Stimulated activated CD8-positive, alpha-beta memory T cell treated with anti-CD3 and anti-CD28 coated beads, Interleukin-15, amount 100 ng/mL, for 48 hours (primary cell): ENCODE measurements around the gene IQCM.
"Not testable (repeated sequence)": the region's sequence is repeated elsewhere in the genome, so short reads cannot be mapped to it uniquely, and the experiment has no call there.

Experiments
- DNase-seq, 2 donors: peaks; one replicate each; pipeline ENCODE4 v3.0.0-alpha.2; 2020; ENCODE audit warnings: low read depth in 2 of 2

IQCM gene

DNA sequence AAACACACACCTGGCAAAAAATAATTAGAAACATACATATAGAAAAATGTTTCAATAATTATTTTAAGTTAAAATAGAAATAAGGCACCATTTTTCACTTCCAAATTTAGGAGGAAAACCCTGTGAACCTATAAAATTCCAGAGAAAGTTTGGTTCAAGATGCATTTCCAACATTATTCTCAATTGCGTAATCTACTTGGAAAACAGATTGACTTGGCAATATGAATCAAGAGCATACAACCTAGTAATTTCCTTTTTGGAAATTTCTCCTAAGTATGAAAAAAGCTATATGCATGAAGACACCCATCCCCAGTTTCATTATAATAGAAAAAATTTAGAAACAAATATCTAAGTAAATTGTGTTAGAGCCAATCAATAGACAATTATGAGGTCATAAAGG lies 242.9 kb downstream of the IQCM start:
- no peak for DNase-seq

DNA sequence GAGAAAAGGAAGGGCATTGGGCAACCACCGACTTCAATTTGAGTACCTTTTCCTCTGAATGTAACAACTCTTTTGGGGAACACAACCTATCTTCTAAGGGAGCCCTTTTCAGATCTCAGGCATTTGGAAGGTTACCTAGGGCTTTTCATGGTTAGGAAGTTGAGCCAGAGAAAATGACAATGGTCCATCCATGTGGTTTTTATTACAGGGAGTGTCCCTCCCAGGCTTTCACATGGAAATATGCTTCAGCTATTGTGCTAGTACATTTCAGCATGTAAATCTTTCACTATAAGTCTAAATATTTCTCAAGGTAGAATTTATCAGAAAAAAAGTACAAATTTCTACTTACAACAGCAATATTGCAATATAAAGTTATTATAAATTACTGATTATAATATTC lies 259.8 kb downstream of the IQCM start:
- DNase-seq, result no peak

DNA sequence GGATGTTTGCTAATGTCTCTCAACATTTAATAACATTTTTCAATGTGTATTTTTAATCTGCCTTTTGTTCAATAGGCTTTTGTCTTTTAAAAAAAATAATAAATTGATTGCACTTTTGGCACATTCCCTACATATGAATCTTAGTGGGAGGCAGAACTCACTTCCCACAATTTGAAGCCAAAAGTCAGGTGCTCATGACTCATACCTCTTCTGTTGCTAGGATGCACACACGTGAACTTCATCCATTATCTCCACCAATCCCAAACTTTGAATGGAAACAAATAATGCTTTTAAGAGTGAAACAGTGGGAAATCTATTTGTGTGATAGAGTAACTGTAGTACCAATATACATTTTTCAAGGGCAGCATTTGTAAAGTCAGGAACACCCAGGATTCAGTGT lies 260.5 kb downstream of the IQCM start:
- DNase-seq, result no peak

DNA sequence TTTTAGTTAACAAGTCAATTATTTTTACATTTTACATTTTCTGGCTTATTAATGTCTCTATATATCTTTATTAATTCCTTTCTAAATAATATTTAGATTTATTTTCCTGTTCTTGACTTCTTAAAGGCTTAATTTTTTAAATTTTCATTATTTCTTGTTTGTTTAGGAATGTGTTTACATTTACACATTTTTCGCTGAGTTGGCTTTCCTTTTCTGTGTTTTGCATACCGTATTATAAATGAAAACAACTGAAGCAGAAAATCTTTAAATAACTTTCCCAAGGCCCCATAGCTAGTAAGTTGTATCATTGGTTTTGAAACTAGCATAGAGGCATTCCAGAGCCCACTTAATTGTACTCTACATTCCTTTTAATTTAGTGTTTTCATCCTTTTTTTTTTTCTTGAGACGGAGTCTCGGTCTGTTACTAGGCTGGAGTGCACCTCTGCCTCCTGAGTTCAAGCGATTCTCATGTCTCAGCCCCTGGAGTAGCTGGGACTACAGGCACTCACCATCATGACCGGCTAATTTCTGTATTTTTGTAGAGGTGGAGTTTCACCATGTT lies 261.6 kb downstream of the IQCM start:
- no peak for DNase-seq

DNA sequence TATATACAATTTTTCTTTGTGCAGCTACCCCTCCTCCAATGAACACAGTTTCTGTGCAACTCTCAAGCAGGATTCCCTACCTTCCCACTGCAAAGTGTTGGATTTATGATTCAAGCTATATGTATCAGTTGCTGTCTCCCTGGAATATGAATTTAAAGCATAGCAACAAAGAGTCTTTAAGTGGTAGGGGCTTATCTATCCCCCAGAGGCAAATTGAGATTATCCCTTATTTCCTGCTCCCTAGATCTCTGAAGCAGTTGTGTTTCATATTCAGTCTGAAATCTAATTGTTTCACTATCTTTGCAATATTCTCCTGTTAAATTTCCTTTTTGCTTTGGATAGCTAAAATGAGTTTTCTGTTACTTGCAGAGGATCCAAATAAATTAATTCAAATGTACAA lies 263.0 kb downstream of the IQCM start:
- DNase-seq, result no peak

DNA sequence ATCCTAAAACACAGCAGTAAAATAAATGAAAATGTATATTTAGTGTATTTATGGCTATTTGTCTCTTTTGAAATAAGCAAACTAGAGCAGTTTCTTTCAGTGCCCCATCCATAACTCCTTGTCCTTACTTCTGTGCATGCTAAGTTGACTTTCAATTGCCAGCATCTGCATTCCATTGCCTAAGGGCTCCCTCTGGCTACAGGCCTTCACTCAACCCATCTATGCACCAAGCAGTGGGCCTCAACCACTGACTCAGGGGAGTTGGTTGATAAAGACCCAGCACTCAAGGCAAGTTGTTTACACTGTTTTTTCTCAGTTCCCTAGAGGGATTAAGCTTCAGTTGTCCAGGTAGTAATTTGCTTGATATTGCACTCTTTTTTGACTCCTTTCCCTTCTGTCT lies 265.7 kb downstream of the IQCM start:
- DNase-seq, result no peak

DNA sequence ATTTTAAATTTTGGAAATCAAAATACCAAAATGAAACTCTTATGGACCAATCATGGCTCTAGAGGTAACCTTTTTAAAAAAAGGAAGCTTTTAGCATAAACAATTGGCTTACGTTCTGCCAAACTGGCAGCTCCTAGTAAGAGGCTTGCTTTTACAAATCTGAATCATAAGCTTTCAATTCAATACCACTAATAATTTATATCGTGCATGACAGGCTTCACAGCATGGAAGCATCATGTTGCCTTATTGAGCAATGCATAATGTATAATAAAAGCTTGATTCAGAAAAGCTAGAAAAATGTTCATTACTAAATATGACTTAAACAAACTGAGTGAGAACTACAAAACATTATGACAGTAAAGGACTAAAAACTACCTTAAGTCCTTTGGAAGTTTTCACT lies 280.9 kb downstream of the IQCM start:
- no peak for DNase-seq

DNA sequence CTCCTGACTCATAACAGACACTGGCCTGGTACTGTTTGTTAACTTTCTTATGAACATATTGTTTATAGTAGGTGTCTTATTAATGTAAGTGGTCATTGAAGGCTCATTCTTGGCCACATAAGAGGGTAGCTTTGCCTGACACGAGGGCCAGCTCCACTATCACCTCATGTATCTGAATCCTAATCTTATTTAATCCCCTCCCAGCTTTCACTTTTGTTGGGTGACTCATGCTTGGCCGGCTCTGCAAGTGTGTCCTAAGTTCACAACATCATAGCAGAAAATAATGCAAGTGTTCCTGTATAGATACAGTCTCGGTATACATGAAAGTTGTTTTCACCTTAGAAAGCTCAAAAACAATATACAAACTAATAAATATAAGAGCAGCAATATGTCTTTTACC lies 283.8 kb downstream of the IQCM start:
- no peak for DNase-seq

DNA sequence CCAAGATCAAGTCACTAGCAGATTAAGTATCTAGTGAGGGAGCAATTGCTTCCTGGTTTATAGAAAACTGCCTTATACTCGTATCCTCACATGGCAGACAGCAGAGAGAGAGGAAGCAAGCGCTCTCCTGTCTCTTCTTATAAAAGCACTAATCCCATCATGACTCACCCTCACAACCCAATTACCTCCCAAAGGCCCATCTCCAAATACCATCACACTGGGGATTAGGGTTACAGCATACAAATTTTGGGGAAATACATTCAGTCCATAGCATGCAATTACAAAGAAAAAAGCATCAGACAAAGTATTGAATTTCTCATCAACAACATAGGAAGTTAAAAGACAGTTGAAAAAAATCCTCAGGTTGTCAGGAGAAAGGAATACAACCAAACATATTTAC lies 292.6 kb downstream of the IQCM start:
- DNase-seq, result no peak

DNA sequence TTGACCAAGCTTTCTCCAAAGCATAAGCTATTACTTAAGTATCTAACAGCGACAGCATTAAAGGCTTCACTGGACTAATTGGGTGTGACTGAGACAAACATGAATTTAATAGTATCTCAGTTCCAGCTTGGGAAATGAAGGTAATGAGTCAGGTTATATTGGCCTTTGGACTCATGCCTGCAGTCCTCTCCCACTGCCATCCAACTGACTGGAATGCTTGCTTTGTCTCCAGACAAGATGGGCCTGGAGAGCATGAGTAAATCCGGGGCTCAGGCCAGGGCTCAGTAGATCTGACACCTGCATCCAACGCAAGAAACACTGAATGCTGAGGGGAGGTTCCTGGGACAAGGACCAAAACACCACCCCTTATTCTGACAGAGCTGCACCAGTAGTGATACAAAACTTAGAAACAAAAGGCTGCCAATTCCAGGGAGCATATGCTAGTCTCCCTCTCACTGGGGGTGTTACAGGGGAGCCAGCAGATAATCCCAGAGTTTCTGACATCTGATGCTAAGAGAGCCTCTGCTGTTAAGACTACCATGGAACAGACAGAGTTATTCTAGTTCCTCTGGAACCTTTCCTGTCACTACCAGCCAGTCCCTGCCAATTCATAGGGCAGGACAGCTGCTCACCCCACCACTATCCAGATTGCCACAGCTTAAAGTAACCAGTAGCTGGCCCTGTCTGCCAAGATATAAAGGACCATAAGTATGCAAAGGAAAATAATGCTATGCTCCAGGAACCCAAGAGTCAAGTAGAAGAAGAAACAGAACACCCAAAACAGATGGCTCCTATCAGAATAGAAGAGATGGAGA lies 293.8 kb downstream of the IQCM start:
- DNase-seq, result no peak

DNA sequence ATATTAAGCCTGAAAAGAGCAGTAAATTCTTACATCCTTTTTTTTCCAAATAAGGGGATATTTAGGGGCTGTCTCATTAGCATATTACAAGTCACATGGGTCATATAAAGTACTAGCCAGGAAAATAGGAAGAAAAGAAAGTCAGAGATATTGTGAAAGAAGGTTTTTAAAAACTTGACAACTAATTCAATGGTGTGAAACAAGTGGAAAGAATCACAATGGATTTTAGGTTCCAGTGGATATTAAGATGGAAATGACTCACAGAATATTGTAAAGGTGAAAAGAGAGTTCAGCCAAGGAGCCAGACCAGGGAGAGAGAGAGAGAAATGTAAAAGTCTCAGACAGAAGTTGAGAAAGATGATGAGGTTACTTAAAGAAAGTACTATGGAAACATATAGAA lies 297.2 kb downstream of the IQCM start:
- no peak for DNase-seq

DNA sequence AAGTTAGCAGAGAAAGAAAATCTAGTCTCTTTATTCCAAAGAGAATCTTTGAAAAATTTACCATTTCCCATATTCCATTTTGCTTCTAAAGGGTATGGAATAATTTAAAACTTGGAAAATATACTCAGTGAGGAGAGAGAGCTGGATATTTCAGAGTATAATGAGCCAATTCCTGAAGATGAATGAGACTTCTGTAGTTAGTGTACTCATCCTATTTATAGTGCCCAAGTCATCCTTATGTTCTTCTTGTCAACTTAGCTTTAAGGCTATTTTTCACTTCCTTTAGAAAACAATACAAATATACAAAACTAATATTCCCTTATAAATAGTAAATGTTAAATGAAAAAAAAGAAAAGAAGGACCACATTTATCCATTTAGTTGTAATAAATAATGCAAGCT lies 302.6 kb downstream of the IQCM start:
- DNase-seq, result no peak

DNA sequence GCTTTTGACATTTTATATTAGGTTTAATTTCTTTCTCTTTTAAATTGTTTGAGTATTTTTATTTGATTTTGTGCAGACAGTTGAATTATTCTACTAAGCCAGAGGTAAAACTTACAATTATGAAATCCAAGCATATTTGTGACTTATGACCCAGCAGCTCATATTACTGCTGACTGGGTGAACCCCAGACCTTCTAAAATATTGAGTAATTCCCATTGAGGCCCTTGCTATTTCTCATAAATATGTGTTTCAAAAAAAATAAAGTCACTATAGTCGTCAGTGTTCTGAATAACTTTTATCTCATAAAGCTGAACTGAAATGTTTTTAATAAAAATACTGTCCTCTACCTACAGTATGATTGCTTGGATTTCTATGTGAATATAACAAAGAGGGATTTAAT lies 303.1 kb downstream of the IQCM start:
- no peak for DNase-seq

DNA sequence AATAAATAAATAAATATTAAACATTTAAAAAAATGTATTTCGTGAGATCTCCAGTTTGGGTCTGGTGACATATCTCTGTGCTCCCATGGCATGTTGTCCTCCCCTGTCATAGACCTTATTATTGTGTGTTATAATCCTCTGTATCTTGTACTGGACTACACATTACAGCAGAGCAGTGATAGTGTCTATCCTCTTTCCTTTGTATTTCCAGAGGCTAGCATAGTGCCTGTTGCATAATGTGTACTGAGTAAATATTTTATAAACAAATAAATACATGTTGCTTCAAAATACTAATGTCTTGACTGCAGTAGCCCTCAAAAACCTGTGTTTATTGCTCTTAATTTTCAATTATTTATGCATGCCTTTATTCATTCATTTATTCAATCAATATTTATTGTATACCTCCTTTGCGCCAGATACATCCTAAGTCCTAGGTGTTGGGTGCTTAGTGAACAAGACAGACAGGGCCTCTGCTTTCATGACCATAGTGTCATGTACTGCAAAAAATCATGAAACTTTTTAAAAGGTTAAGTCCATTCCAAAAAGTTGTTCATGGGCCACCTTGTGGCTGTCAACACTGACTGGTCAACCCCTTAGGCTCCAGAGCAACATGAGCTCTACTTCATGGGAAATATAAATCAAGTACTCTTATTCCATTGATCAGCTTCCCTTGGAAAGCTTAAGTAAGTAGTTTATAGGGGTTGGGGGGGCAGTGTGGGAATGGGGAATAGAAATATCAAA lies 303.9 kb downstream of the IQCM start:
- no peak for DNase-seq

DNA sequence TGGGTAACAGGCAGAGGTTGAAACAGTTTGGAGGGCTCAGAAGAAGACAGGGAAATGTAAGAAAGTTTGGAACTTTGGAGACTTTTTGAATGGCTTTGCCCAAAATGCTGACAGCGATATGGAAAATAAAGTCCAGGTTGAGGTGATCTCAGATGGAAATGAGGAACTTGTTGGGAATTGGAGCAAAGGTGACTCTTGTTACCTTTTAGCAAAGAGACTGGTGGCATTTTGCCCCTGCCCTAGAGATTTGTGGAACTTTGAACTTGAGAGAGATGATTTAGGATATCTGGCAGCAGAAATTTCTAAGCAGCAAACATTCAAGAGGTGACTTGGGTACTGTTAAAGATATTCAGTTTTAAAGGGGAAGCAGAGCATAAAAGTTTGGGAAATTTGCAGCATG lies 308.3 kb downstream of the IQCM start:
- not testable (repeated sequence) for DNase-seq

DNA sequence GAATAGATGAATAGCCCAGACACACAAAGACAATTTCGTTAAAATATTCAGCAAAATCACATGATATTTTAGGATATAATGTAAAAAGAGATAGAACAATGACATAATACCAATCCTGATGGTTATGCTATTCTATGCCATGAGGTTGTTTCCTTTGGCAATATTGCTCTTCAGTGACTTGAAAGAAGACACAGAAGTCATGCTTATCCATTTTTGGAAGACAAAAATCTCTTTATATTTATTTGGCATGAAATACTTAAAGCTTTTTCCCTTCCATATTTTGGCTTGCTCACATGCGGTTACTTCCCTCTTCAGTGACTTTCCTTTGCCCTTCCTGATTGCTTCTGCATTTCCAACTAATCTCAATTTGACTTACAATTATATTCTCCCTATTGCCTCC lies 314.8 kb downstream of the IQCM start:
- DNase-seq, result no peak

DNA sequence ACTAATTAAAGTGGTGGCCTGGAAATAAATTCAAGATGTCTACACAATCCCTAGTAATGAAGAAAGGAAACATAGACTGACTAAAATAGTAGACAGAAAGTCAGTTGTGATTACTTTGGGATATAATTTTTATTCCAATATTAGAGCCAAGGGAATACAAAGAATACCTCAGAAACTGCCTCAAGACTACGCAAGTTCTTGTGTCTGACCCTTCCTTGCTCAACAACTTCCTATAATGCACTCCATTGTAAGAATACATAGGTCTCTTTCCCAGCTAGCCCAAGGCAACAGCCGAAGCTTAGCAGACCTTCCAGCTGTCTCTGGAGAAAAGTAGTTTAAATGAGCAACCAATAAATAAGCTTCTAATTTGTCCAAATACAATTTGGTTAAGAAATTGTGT lies 315.9 kb downstream of the IQCM start:
- DNase-seq, result no peak

DNA sequence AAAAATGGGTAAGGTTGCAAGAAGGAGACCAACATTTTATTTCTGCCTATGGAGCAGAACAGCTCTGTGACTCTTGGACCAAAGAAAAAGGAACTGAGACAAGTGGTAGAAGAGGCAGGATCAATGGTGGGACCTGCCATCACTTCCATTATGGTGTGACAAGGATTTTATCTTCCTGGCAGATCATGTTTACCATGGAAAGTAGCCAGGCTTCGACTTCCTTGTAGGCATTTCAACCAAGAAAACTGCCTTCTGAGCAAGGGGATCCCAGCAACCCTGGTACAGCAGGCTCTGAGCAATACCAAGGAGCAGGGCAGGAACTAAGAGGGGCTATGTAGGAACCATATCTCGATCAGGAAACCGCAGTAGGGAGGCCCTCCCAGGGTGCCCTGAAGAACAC lies 317.4 kb downstream of the IQCM start:
- DNase-seq, result no peak

DNA sequence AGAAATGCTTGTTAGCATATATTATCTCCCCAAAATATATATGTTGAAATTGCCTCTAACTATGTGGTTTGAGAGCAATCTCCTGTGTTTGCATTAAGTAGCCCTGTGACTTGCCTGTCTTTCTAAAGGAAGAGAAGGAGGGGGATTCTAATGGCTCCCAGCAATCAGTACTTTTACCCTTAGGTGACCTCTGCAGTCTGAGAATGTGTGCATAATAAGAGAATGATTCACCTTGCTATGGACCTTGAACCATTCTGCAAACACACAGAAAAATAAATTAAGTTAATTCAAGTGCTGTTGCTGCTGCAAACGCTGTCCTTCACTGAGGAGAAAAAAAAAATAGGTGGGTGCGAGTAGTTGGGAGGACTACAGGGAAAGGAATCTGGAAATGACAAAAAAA lies 322.2 kb downstream of the IQCM start:
- DNase-seq, result no peak

DNA sequence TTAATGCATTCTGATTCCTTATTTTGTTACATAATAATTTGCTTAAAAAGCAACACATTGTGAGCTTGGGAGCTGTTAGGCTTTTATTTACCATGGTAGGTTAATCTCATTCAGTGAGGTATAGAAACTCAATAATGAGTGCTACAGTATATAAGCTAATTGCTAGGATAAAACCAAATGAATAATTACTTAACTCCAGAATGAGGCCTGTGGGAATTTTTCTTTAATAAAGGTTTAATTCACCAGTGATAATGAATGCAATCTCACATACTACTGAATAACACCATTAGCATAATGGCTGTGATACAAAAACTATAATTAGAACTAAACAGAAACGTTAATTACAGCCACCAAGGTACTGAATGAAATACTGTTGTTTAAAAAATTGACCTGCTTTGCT lies 326.3 kb downstream of the IQCM start:
- no peak for DNase-seq

DNA sequence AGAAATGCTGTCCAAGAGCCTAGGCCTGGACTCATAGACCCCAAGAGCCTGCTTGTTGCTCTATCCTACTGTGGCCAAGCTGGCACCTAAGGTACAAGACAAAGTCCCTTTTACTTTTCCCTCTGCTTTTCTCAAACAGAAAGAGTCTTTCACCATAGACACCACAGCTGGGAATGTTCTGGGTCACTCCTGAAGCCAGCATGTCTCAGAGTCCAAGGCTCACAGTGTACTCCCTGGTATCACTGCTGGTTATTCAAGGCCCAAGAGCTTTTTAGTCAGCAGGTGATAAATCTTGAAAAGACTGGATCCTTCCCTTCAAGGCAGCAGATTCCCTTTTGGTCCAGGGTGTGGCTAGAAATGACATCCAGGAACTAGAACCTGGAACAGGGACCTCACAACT lies 328.8 kb downstream of the IQCM start:
- no peak for DNase-seq

DNA sequence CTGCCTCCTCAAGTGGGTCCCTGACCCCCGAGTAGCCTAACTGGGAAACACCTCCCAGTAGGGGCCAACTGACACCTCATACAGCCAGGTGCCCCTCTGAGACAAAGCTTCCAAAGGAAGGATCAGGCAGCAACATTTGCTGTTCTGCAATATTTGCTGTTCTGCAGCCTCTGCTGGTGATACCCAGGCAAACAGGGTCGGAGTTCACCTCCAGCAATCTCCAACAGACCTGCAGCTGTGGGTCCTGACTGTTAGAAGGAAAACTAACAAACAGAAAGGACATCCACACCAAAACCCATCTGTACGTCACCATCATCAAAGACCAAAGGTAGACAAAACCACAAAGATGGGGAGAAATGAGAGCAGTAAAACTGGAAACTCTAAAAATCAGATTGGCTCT lies 347.0 kb downstream of the IQCM start:
- not testable (repeated sequence) for DNase-seq

DNA sequence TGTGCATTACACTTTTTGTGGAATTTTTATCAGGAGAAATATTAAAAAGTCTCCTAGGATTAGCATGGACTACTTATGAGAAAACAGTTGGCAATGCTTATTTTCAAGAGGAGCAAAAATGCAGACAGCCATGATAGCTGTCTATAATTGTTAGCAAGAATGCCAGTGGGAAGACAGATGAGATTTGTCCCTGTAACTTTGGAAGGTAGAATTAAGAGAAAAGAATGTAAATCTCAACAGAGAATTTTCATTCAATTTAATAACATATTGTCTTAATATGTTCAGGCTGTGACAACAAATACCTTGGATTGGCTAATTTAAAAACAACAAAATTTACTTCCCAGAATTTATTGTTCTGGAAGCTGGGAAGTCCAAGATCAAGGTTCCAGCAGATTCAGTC lies 349.2 kb downstream of the IQCM start:
- no peak for DNase-seq
